SJSA1 (cell line): Measurements from ENCODE around the gene ATL2. TPM values are rescaled to one million over a fixed set of nuclear protein-coding genes. Genes with fewer than 3 reads are reported as not detected.
A peak's percentile ranks its signal among the peaks of the same experiment; 100 is the strongest.
"Not testable (repeated sequence)": the region's sequence is repeated elsewhere in the genome, so short reads cannot be mapped to it uniquely, and the experiment has no call there.

Source experiments
- DNase-seq, 2 experiments: peaks; one replicate each; pipeline ENCODE4 v3.0.0-alpha.2; 2015 to 2020; ENCODE audit warnings: low spot score in 2 of 2, low read depth in 1 of 2
- H3K27ac ChIP-seq: fragments of 250-450 bp; sonication (Bioruptor Pico); 2 replicates; pipeline ENCODE4 v1.5.1; 2020; ENCODE audit warnings: mild to moderate bottlenecking, moderate library complexity
- H3K27me3 ChIP-seq: fragments of 250-450 bp; sonication (Bioruptor Pico); replicated peaks from 2 replicates; pipeline ENCODE4 v1.5.1; 2020; ENCODE audit warnings: mild to moderate bottlenecking, moderate library complexity
- H3K36me3 ChIP-seq: fragments of 250-450 bp; sonication (Bioruptor Pico); 2 replicates; pipeline ENCODE4 v1.5.1; 2020; ENCODE audit warnings: mild to moderate bottlenecking
- H3K4me1 ChIP-seq: fragments of 250-450 bp; sonication (Bioruptor Pico); replicated peaks from 2 replicates; pipeline ENCODE4 v1.6.1; 2021; ENCODE audit warnings: mild to moderate bottlenecking
- H3K4me3 ChIP-seq: fragments of 250-450 bp; sonication (Bioruptor Pico); 2 replicates; pipeline ENCODE4 v1.5.1; 2020; ENCODE audit warnings: mild to moderate bottlenecking
- H3K9me3 ChIP-seq: fragments of 250-450 bp; sonication (Bioruptor Pico); replicated peaks from 2 replicates; pipeline ENCODE4 v1.5.1; 2020; ENCODE audit warnings: mild to moderate bottlenecking
- total RNA-seq: library from RNA; depleted of rRNA; stranded (reverse); fragments of >200 nt; shearing (Covaris generic); gene quantifications from 2 replicates; pipeline ENCODE4 v1.2.3, GENCODE V29; 2014

The ATL2 gene
- total RNA-seq, 1 experiment from 2014 or later = 121 TPM

- H3K36me3 ChIP-seq = peaks cover 29% of the 10 kb centered on the region
- H3K4me1 ChIP-seq = peaks cover 35% of the 10 kb centered on the region
- peak overlapping the region; percentile 26; the same call in 1 of the 2 replicates for H3K27ac ChIP-seq
- DNase-seq = peak in 1 of 2 experiments; percentile 33
- H3K4me3 ChIP-seq = no peak overlapping the region
- H3K27me3 ChIP-seq = no peaks in the 10 kb centered on the region
- no peaks in the 10 kb centered on the region for H3K9me3 ChIP-seq
Observed at GRCh38 chr2:38294597-38294996, 82.5 kb downstream of the ATL2 start.

- DNase-seq = no peak
Observed at GRCh38 chr2:38293152-38293865, 83.8 kb downstream of the ATL2 start.

GRCh38 chr2:38290332-38290731 lies 86.7 kb downstream of the ATL2 start:
- H3K4me3 ChIP-seq = no peak overlapping the region
- H3K4me1 ChIP-seq = peaks cover 23% of the 10 kb centered on the region
- H3K9me3 ChIP-seq = no peaks in the 10 kb centered on the region
- H3K36me3 ChIP-seq = no peaks in the 10 kb centered on the region; the same call in 1 of the 2 replicates
- no peaks in the 10 kb centered on the region for H3K27me3 ChIP-seq
- no peak overlapping the region for H3K27ac ChIP-seq
- DNase-seq = no peak

More at GRCh38 chr2:38293152-38293865, 83.8 kb downstream of the ATL2 start:
- Histone ChIP-seq H3K4me3 (no peak overlapping the region), H3K27ac (no peak overlapping the region), H3K27me3 (no peaks in the 10 kb centered on the region), H3K4me1 (peaks cover 35% of the 10 kb centered on the region), H3K9me3 (no peaks in the 10 kb centered on the region), H3K36me3 (peaks cover 20% of the 10 kb centered on the region)

GRCh38 chr2:38284971-38285370 lies 92.1 kb downstream of the ATL2 start:
- Histone ChIP-seq H3K4me1 (no peaks in the 10 kb centered on the region), H3K36me3 (no peaks in the 10 kb centered on the region), H3K4me3 (no peak overlapping the region), H3K27me3 (no peaks in the 10 kb centered on the region), H3K9me3 (no peaks in the 10 kb centered on the region), H3K27ac (no peak overlapping the region)
- DNase-seq = no peak

GRCh38 chr2:38281095-38281742 lies 95.9 kb downstream of the ATL2 start:
- Histone ChIP-seq H3K36me3 (no peaks in the 10 kb centered on the region), H3K27ac (no peak overlapping the region), H3K4me1 (peaks cover 10% of the 10 kb centered on the region), H3K9me3 (no peaks in the 10 kb centered on the region), H3K4me3 (no peak overlapping the region), H3K27me3 (no peaks in the 10 kb centered on the region)
- DNase-seq = peak in 1 of 2 experiments; percentile 3

GRCh38 chr2:38279201-38279600 lies 97.9 kb downstream of the ATL2 start:
- H3K4me1 ChIP-seq = peaks cover 15% of the 10 kb centered on the region
- no peak overlapping the region for H3K4me3 ChIP-seq
- H3K9me3 ChIP-seq = no peaks in the 10 kb centered on the region
- no peak overlapping the region for H3K27ac ChIP-seq
- no peak for DNase-seq
- H3K36me3 ChIP-seq = no peaks in the 10 kb centered on the region
- H3K27me3 ChIP-seq = no peaks in the 10 kb centered on the region

GRCh38 chr2:38278117-38278438 lies 99.0 kb downstream of the ATL2 start:
- not testable (repeated sequence) for H3K4me3 ChIP-seq, H3K9me3 ChIP-seq, DNase-seq, H3K36me3 ChIP-seq, H3K27me3 ChIP-seq, H3K27ac ChIP-seq
- peaks cover 15% of the 10 kb centered on the region for H3K4me1 ChIP-seq

GRCh38 chr2:38277245-38278116 lies 99.6 kb downstream of the ATL2 start:
- H3K4me3 ChIP-seq = no peak overlapping the region
- DNase-seq = no peak
- H3K9me3 ChIP-seq = no peaks in the 10 kb centered on the region
- H3K36me3 ChIP-seq = no peaks in the 10 kb centered on the region
- H3K27ac ChIP-seq = no peak overlapping the region
- H3K4me1 ChIP-seq = peaks cover 15% of the 10 kb centered on the region
- no peaks in the 10 kb centered on the region for H3K27me3 ChIP-seq

- no peak overlapping the region for H3K27ac ChIP-seq
- H3K4me3 ChIP-seq = no peak overlapping the region
- H3K27me3 ChIP-seq = no peaks in the 10 kb centered on the region
- H3K9me3 ChIP-seq = no peaks in the 10 kb centered on the region
- no peaks in the 10 kb centered on the region for H3K36me3 ChIP-seq
- H3K4me1 ChIP-seq = peaks cover 15% of the 10 kb centered on the region
- peak in 1 of 2 experiments; percentile 71 for DNase-seq
Observed at GRCh38 chr2:38274286-38275276, 102.5 kb downstream of the ATL2 start.

GRCh38 chr2:38271697-38272096 lies 105.4 kb downstream of the ATL2 start:
- Histone ChIP-seq H3K27me3 (no peaks in the 10 kb centered on the region), H3K4me1 (peaks cover 5% of the 10 kb centered on the region), H3K4me3 (no peak overlapping the region), H3K27ac (no peak overlapping the region), H3K36me3 (no peaks in the 10 kb centered on the region), H3K9me3 (no peaks in the 10 kb centered on the region; the same call in 1 of the 2 replicates)
- DNase-seq = no peak

- no peak for DNase-seq
- peaks cover under 1% of the 10 kb centered on the region for H3K4me1 ChIP-seq
- no peaks in the 10 kb centered on the region; the same call in none of the 2 replicates for H3K9me3 ChIP-seq
- no peak overlapping the region for H3K4me3 ChIP-seq
- no peaks in the 10 kb centered on the region for H3K27me3 ChIP-seq
- no peak overlapping the region for H3K27ac ChIP-seq
- H3K36me3 ChIP-seq = no peaks in the 10 kb centered on the region
Observed at GRCh38 chr2:38269421-38269820, 107.7 kb downstream of the ATL2 start.

GRCh38 chr2:38268691-38269327 lies 108.3 kb downstream of the ATL2 start:
- peak in 1 of 2 experiments; percentile 27 for DNase-seq
- Histone ChIP-seq H3K27ac (no peak overlapping the region), H3K9me3 (no peaks in the 10 kb centered on the region; the same call in none of the 2 replicates), H3K27me3 (no peaks in the 10 kb centered on the region), H3K36me3 (no peaks in the 10 kb centered on the region), H3K4me3 (no peak overlapping the region), H3K4me1 (0 out of 2 replicates have a peak, but pooled peaks cover 5% of the 10 kb centered on the region)
